ENCODE measurements around the gene C14orf93. TPM values are rescaled to one million over a fixed set of nuclear protein-coding genes. Genes with fewer than 3 reads are reported as not detected.
A peak's percentile ranks its signal among the peaks of the same experiment; 100 is the strongest.

Gene C14orf93
- total and polyA plus RNA-seq, 9 of the 15 experiments (the other 6 are each of a cell fraction or from before 2014, with no cell fraction given), result 2.2 to 22.4 (median 16.1) TPM

- no peak for TF ChIP-seq ARID3A (IDR thresholded peaks at IDR 0.05; ENCODE audit: borderline replicate concordance, low read depth, low read length)
- TF ChIP-seq ESRRA (IDR thresholded peaks at IDR 0.05; ENCODE audit: borderline replicate concordance, low read depth), result peak; percentile 19; the same call in 1 of the 2 replicates
- TF ChIP-seq NONO (IDR thresholded peaks at IDR 0.05; ENCODE audit: low read depth in 2 of 2, low read length in 1 of 2), result no peak
- TF ChIP-seq ARID1B (IDR thresholded peaks at IDR 0.05), result peak; percentile 55
- TF ChIP-seq ZNF212 (CRISPR knock-in tag; IDR thresholded peaks at IDR 0.05), result no peak
- no peak for TF ChIP-seq ZNF668 (CRISPR knock-in tag; IDR thresholded peaks at IDR 0.05)
- TF ChIP-seq RBM22 (IDR thresholded peaks at IDR 0.05; ENCODE audit: low read depth, low read length, poor library complexity, severe bottlenecking), result no peak
- TF ChIP-seq ADNP (tag; IDR thresholded peaks at IDR 0.05), result no peak
- TF ChIP-seq HDAC2 (IDR thresholded peaks at IDR 0.05), result 0 out of 2 replicates have a peak, but pooled peaks have one; percentile 35
- peak; percentile 61 for TF ChIP-seq CHD1 (IDR thresholded peaks at IDR 0.05; ENCODE audit: low read length)
- TF ChIP-seq ZFP91 (CRISPR knock-in tag; IDR thresholded peaks at IDR 0.05), result no peak
- TF ChIP-seq ZNF785 (CRISPR knock-in tag; IDR thresholded peaks at IDR 0.05), result no peak
- no peak for TF ChIP-seq SRSF9 (IDR thresholded peaks at IDR 0.05; ENCODE audit: borderline replicate concordance, low read depth, low read length)
- TF ChIP-seq HLTF (IDR thresholded peaks at IDR 0.05), result no peak
- TF ChIP-seq SMARCE1 (IDR thresholded peaks at IDR 0.05), result no peak; the same call in 1 of the 2 replicates
- peak; percentile 31 for TF ChIP-seq SMARCA4 (IDR thresholded peaks at IDR 0.05)
- TF ChIP-seq BHLHE40 (IDR thresholded peaks at IDR 0.05; ENCODE audit: low read length), result peak; percentile 76
- no peak for TF ChIP-seq SAP30 (IDR thresholded peaks at IDR 0.05; ENCODE audit: borderline replicate concordance, insufficient read depth, low read depth, low read length, poor library complexity, severe bottlenecking)
- TF ChIP-seq NKRF (IDR thresholded peaks at IDR 0.05; ENCODE audit: borderline replicate concordance), result peak; percentile 73; the same call in 1 of the 2 replicates
- TF ChIP-seq CREB1 (IDR thresholded peaks at IDR 0.05), result no peak
- peak; percentile 29; the same call in 1 of the 2 replicates for TF ChIP-seq CREB1 (CRISPR knock-in tag; IDR thresholded peaks at IDR 0.05)
- peak in 1 of 2 experiments; percentile 49; a peak in 2 of 4 replicates for TF ChIP-seq NRF1 (conservative IDR thresholded peaks at IDR 0.05 in 1 of 2, IDR thresholded peaks at IDR 0.05 in 1 of 2)
- no peak for TF ChIP-seq XRCC5 (IDR thresholded peaks at IDR 0.05; ENCODE audit: low read depth, low read length)
- no peak for TF ChIP-seq ZNF239 (CRISPR knock-in tag; IDR thresholded peaks at IDR 0.05)
- peak; percentile 89 for TF ChIP-seq RBFOX2 (IDR thresholded peaks at IDR 0.05; ENCODE audit: low read depth, low read length)
Measured at GRCh38 chr14:23009939-23010726, at the start of gene C14orf93 (continued).
